ENCODE data around the gene ADAM33.

- TF ChIP-seq CTCF (IDR thresholded peaks at IDR 0.05) (no peak), EZH2 (IDR thresholded peaks at IDR 0.05; ENCODE audit: borderline replicate concordance, insufficient read depth, low read depth, low read length, poor library complexity, severe bottlenecking) (no peak)
Measured at GRCh38 chr20:3724356-3724755, 42.5 kb upstream of the ADAM33 start.

All from B cell (primary cell).